Measurements from ENCODE around the gene ARHGDIG. TPM values are rescaled to one million over a fixed set of nuclear protein-coding genes. Genes with fewer than 3 reads are reported as not detected.
"Not testable (repeated sequence)": the region's sequence is repeated elsewhere in the genome, so short reads cannot be mapped to it uniquely, and the experiment has no call there.

Gene ARHGDIG
- total RNA-seq, 1 donor from 2014 or later = 2.5 TPM

DNA sequence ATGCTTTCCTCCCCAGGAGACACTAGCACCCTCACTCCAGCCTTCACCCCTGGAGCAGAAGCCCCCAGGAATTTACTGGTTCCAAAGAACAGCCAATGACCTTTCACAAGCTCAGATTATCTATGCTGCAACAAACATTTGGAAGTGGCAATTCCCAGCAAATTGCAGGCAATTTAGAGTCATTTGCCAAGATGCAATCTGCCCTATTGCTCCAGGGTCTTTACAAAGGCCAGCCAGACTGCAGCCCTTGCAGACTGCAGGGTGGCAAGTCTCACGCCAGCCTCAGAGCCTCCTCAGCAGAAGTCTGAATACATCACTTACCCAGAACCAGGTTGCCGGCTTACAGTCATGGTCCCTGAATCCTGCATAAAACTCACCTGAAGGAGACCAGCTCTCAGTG lies 50.4 kb downstream of the ARHGDIG start:
- Mint-ChIP-seq H3K27me3 (no peaks in the 10 kb centered on the region), H3K4me1 (ENCODE audit: unreplicated experiment) (peaks cover 22% of the 10 kb centered on the region)

DNA sequence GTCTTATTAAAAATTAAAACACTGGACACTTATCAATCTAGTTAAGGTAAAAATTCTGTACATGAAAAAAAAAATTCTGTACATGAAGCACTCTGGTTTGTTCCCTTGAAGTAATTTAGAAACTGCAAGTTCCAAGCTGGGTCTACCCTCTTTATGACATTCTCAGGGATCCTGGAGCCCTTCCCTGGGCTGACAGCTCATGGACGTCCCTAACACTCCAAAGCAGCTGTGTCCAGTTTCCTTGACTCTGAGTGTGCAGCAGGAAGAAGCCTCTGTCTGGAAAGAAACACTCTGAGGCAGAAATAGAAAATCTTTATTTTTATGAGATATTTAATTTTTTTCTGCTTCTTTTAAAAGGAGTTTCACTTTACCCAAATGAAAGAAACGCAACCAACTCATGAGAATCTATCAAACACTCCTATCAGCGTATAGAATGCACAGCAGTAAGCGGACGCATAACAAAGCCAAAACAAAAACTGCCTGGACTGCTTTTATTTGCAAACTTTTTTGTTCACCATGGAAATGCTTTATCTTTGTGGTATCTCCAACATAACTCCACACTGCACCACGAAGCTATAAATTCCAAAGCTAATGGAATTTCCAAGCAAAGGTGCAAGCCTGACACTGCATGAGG lies 50.9 kb downstream of the ARHGDIG start:
- H3K27ac Mint-ChIP-seq = peak overlapping the region; percentile 43
- H3K4me1 Mint-ChIP-seq (ENCODE audit: unreplicated experiment) = peaks cover 22% of the 10 kb centered on the region
- H3K27me3 Mint-ChIP-seq; H3K4me3 Mint-ChIP-seq; H3K9me3 Mint-ChIP-seq; H3K36me3 Mint-ChIP-seq; DNase-seq (ENCODE audit: extremely low spot score, unreplicated experiment): not testable (repeated sequence)

More for the DNA sequence above, 50.4 kb downstream of the ARHGDIG start:
- Mint-ChIP-seq H3K27ac (peak overlapping the region; percentile 43), H3K4me3 (no peak overlapping the region), H3K36me3 (peaks cover 7% of the 10 kb centered on the region), H3K9me3 (no peaks in the 10 kb centered on the region)
- TF ChIP-seq, protein P1, sequence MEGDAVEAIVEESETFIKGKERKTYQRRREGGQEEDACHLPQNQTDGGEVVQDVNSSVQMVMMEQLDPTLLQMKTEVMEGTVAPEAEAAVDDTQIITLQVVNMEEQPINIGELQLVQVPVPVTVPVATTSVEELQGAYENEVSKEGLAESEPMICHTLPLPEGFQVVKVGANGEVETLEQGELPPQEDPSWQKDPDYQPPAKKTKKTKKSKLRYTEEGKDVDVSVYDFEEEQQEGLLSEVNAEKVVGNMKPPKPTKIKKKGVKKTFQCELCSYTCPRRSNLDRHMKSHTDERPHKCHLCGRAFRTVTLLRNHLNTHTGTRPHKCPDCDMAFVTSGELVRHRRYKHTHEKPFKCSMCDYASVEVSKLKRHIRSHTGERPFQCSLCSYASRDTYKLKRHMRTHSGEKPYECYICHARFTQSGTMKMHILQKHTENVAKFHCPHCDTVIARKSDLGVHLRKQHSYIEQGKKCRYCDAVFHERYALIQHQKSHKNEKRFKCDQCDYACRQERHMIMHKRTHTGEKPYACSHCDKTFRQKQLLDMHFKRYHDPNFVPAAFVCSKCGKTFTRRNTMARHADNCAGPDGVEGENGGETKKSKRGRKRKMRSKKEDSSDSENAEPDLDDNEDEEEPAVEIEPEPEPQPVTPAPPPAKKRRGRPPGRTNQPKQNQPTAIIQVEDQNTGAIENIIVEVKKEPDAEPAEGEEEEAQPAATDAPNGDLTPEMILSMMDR (conservative IDR thresholded peaks at IDR 0.05) = no peak
- DNase-seq (ENCODE audit: extremely low spot score, unreplicated experiment) = no peak

Other genes with a start within 250 kb of the ARHGDIG start
- gene POLR3K, start 227.0 kb upstream of the ARHGDIG start, total RNA-seq (ENCODE audit: low replicate concordance) = 12.6 and 17.6 TPM in 2 replicates
- 38.5 and 48.7 TPM in 2 replicates for gene SNRNP25, start 226.8 kb upstream of the ARHGDIG start, total RNA-seq (ENCODE audit: low replicate concordance)
- 25.3 and 27.3 TPM in 2 replicates for gene RHBDF1, start 208.0 kb upstream of the ARHGDIG start, total RNA-seq (ENCODE audit: low replicate concordance)
- gene MPG, start 202.4 kb upstream of the ARHGDIG start, total RNA-seq (ENCODE audit: low replicate concordance) = 38.0 and 40.0 TPM in 2 replicates
- gene NPRL3, start 141.9 kb upstream of the ARHGDIG start, total RNA-seq (ENCODE audit: low replicate concordance) = 37.9 and 38.7 TPM in 2 replicates
- gene HBZ, start 127.9 kb upstream of the ARHGDIG start, total RNA-seq (ENCODE audit: low replicate concordance) = not detected in 2 replicates
- gene HBM, start 114.6 kb upstream of the ARHGDIG start, total RNA-seq (ENCODE audit: low replicate concordance) = not detected in 2 replicates
- gene HBA2, start 107.7 kb upstream of the ARHGDIG start, total RNA-seq (ENCODE audit: low replicate concordance) = not detected in 2 replicates
- gene HBA1, start 103.9 kb upstream of the ARHGDIG start, total RNA-seq (ENCODE audit: low replicate concordance) = not detected in 2 replicates
- gene HBQ1, start 100.1 kb upstream of the ARHGDIG start, total RNA-seq (ENCODE audit: low replicate concordance) = 1.1 and 1.5 TPM in 2 replicates
- 95.3 and 154 TPM in 2 replicates for gene LUC7L, start 51.1 kb upstream of the ARHGDIG start, total RNA-seq (ENCODE audit: low replicate concordance)
- 125 and 143 TPM in 2 replicates for gene FAM234A, start 45.8 kb upstream of the ARHGDIG start, total RNA-seq (ENCODE audit: low replicate concordance)
- gene RGS11, start 4.6 kb upstream of the ARHGDIG start, total RNA-seq (ENCODE audit: low replicate concordance) = 6.6 and 8.8 TPM in 2 replicates
- 1.0 and 1.6 TPM in 2 replicates for gene PDIA2, start 2.6 kb downstream of the ARHGDIG start, total RNA-seq (ENCODE audit: low replicate concordance)
- 30.6 and 31.8 TPM in 2 replicates for gene AXIN1, start 72.1 kb downstream of the ARHGDIG start, total RNA-seq (ENCODE audit: low replicate concordance)
- 69.6 and 75.3 TPM in 2 replicates for gene MRPL28, start 89.9 kb downstream of the ARHGDIG start, total RNA-seq (ENCODE audit: low replicate concordance)
- gene PGAP6, start 101.4 kb downstream of the ARHGDIG start, total RNA-seq (ENCODE audit: low replicate concordance) = 56.0 and 71.1 TPM in 2 replicates
- gene NME4, start 116.6 kb downstream of the ARHGDIG start, total RNA-seq (ENCODE audit: low replicate concordance) = 72.8 and 166 TPM in 2 replicates
- gene DECR2, start 121.3 kb downstream of the ARHGDIG start, total RNA-seq (ENCODE audit: low replicate concordance) = 21.5 and 22.1 TPM in 2 replicates
- 43.4 and 52.1 TPM in 2 replicates for gene RAB11FIP3, start 145.1 kb downstream of the ARHGDIG start, total RNA-seq (ENCODE audit: low replicate concordance)
- gene CAPN15, start 247.1 kb downstream of the ARHGDIG start, total RNA-seq (ENCODE audit: low replicate concordance) = 50.1 and 52.3 TPM in 2 replicates